GM21786 (cell line): ENCODE results near the gene ZC3H7B.
"Not testable (repeated sequence)": the region's sequence is repeated elsewhere in the genome, so short reads cannot be mapped to it uniquely, and the experiment has no call there.

Experiments used
- ATAC-seq: cut with Tn5 transposase; IDR thresholded peaks from one replicate; pipeline ENCODE4 v1.9.1; 2021; ENCODE audit not compliant: unreplicated experiment

Gene ZC3H7B

GRCh38 chr22:41381329-41382097 lies 80.2 kb downstream of the ZC3H7B start, which contains the start of gene TEF:
TEF (plus strand) TSS chr22:41381942; CDS start chr22:41382045, 103 bp downstream.
- peak; percentile 80 for ATAC-seq

- peak; percentile 24 for ATAC-seq
Measured at GRCh38 chr22:41382098-41382578, 80.8 kb downstream of the ZC3H7B start.

GRCh38 chr22:41382610-41383009 lies 81.3 kb downstream of the ZC3H7B start:
- no peak for ATAC-seq

GRCh38 chr22:41383085-41383484 lies 81.8 kb downstream of the ZC3H7B start:
- no peak for ATAC-seq

GRCh38 chr22:41384128-41384527 lies 82.8 kb downstream of the ZC3H7B start:
- ATAC-seq: no peak

GRCh38 chr22:41387341-41387740 lies 86.0 kb downstream of the ZC3H7B start:
- no peak for ATAC-seq

GRCh38 chr22:41394012-41394356 lies 92.7 kb downstream of the ZC3H7B start:
- no peak for ATAC-seq

GRCh38 chr22:41395531-41396240 lies 94.4 kb downstream of the ZC3H7B start:
- ATAC-seq: no peak

- no peak for ATAC-seq
Measured at GRCh38 chr22:41397143-41397811, 96.0 kb downstream of the ZC3H7B start.

- ATAC-seq: no peak
Measured at GRCh38 chr22:41398921-41399320, 97.6 kb downstream of the ZC3H7B start.

GRCh38 chr22:41401781-41402648 lies 100.7 kb downstream of the ZC3H7B start:
- ATAC-seq: no peak

- not testable (repeated sequence) for ATAC-seq
Measured at GRCh38 chr22:41402851-41403250, 101.5 kb downstream of the ZC3H7B start.

- ATAC-seq: peak; percentile 66
Measured at GRCh38 chr22:41403532-41404318, 102.4 kb downstream of the ZC3H7B start.

- ATAC-seq: no peak
Measured at GRCh38 chr22:41405588-41405987, 104.3 kb downstream of the ZC3H7B start.

GRCh38 chr22:41406410-41406809 lies 105.1 kb downstream of the ZC3H7B start:
- ATAC-seq: no peak

- no peak for ATAC-seq
Measured at GRCh38 chr22:41407433-41407832, 106.1 kb downstream of the ZC3H7B start.

- no peak for ATAC-seq
Measured at GRCh38 chr22:41408665-41409064, 107.3 kb downstream of the ZC3H7B start.
